Transverse colon (tissue), 4 donors: Measurements from ENCODE around the gene RGMA.

Experiments
- CTCF ChIP-seq, 5 experiments: fragments of 200-600 bp in 3 of 5; fragments of 450-650 bp in 2 of 5; sonication (generic) in 3 of 5; IDR thresholded peaks; 1 replicate in 2 of 5; 2 replicates in 3 of 5; pipeline ENCODE4 v1.5.1; 2016 to 2017; ENCODE audit warnings: antibody characterized with exemption in 5 of 5, inconsistent platforms in 3 of 5, mild to moderate bottlenecking in 2 of 5, moderate library complexity in 1 of 5
- EP300 ChIP-seq: sonication (generic); formaldehyde crosslinking; IDR thresholded peaks from one replicate; pipeline ENCODE4 v1.6.1; 2017; ENCODE audit warnings: antibody characterized with exemption, low read depth
- POLR2A ChIP-seq: fragments of 450-650 bp; IDR thresholded peaks from one replicate; pipeline ENCODE4 v1.6.1; 2016; ENCODE audit warnings: antibody characterized with exemption, mild to moderate bottlenecking, moderate library complexity
- POLR2AphosphoS5 ChIP-seq, 3 donors: sonication (generic); formaldehyde crosslinking; IDR thresholded peaks; one replicate each; pipeline ENCODE4 v1.6.1; 2016; ENCODE audit warnings: antibody characterized with exemption in 3 of 3

GRCh38 chr15:93036951-93037819 is 51.8 kb downstream of the RGMA start:
- TF ChIP-seq POLR2A (no peak), EP300 (no peak), POLR2AphosphoS5 (IDR thresholded peaks at IDR 0.05) (no peak), CTCF (IDR thresholded peaks at IDR 0.05) (no peak)
